Thoracic aorta (tissue), 2 donors: ENCODE data around the gene OTOF. TPM values are rescaled to one million over a fixed set of nuclear protein-coding genes. Genes with fewer than 3 reads are reported as not detected.

ENCODE experiments used
- ATAC-seq: fragments of 150-250 bp; one replicate; pipeline ENCODE4 v1.8.0; 2017; ENCODE audit warnings: low read depth; ENCODE audit not compliant: insufficient number of reproducible peaks, low FRiP score
- DNase-seq: peaks from one replicate; pipeline ENCODE4 v3.0.0-alpha.2; 2020; ENCODE audit warnings: low spot score
- H3K27ac ChIP-seq, 2 donors: fragments of 200-600 bp; sonication (generic); 1 replicate in 1 of 2; 2 replicates in 1 of 2; pipeline ENCODE4 v1.5.1; 2016; ENCODE audit warnings: mild to moderate bottlenecking in 2 of 2, moderate library complexity in 2 of 2
- H3K27me3 ChIP-seq: fragments of 200-600 bp; sonication (generic); replicated peaks from 2 replicates; pipeline ENCODE4 v1.6.0; 2016; ENCODE audit warnings: mild to moderate bottlenecking; ENCODE audit not compliant: insufficient read depth
- H3K36me3 ChIP-seq: fragments of 200-600 bp; sonication (generic); one replicate; pipeline ENCODE4 v1.5.1; 2016
- H3K4me1 ChIP-seq, 2 donors: fragments of 200-600 bp; sonication (generic); 1 replicate in 1 of 2; 2 replicates in 1 of 2; pipeline versions ENCODE4 v1.5.1 to v1.6.0; 2016; ENCODE audit warnings: low read depth in 2 of 2, mild to moderate bottlenecking in 1 of 2; ENCODE audit not compliant: control insufficient read depth in 1 of 2
- H3K4me3 ChIP-seq: fragments of 200-600 bp; sonication (generic); 2 replicates; pipeline ENCODE4 v1.5.1; 2016; ENCODE audit warnings: mild to moderate bottlenecking
- H3K9me3 ChIP-seq: fragments of 200-600 bp; sonication (generic); 2 replicates; pipeline ENCODE4 v1.5.1; 2016
- CTCF ChIP-seq: fragments of 200-600 bp; sonication (generic); IDR thresholded peaks from one replicate; pipeline ENCODE4 v1.5.1; 2019; ENCODE audit warnings: antibody characterized with exemption
- total RNA-seq, 2 donors: library from RNA; depleted of rRNA; stranded (reverse); fragments of >200 nt; gene quantifications; one replicate each; pipeline versions ENCODE4 v1.1.0 to v1.2.3, GENCODE V29; 2016

Gene OTOF
- total RNA-seq, 2 donors from 2014 or later, result 0.28 TPM; not detected in 1

GRCh38 chr2:26442301-26442700 is 35.6 kb downstream of the OTOF start:
- Histone ChIP-seq H3K36me3 (no peaks in the 10 kb centered on the region), H3K27me3 (no peaks in the 10 kb centered on the region), H3K9me3 (no peaks in the 10 kb centered on the region), H3K4me1 (no peaks in the 10 kb centered on the region), H3K27ac (no peak overlapping the region), H3K4me3 (no peak overlapping the region)
- no peak for TF ChIP-seq CTCF
- ATAC-seq (no peak), DNase-seq (no peak)

- Histone ChIP-seq H3K27me3 (no peaks in the 10 kb centered on the region), H3K4me1 (no peaks in the 10 kb centered on the region), H3K27ac (no peak overlapping the region), H3K4me3 (no peak overlapping the region), H3K9me3 (no peaks in the 10 kb centered on the region), H3K36me3 (no peaks in the 10 kb centered on the region)
- TF ChIP-seq CTCF, result no peak
- no peak for ATAC-seq
- DNase-seq, result no peak
These were observed 39.0 kb downstream of the OTOF start for GRCh38 chr2:26438926-26439325.

- no peaks in the 10 kb centered on the region for H3K4me1 ChIP-seq
- ATAC-seq, result no peak
- TF ChIP-seq CTCF, result no peak
- H3K4me3 ChIP-seq, result no peak overlapping the region
- no peak overlapping the region for H3K27ac ChIP-seq
- H3K9me3 ChIP-seq, result no peaks in the 10 kb centered on the region
- no peaks in the 10 kb centered on the region for H3K36me3 ChIP-seq
- no peak for DNase-seq
- H3K27me3 ChIP-seq, result no peaks in the 10 kb centered on the region
These were observed 39.4 kb downstream of the OTOF start for GRCh38 chr2:26438526-26438925.

- H3K9me3 ChIP-seq, result no peaks in the 10 kb centered on the region
- no peaks in the 10 kb centered on the region for H3K36me3 ChIP-seq
- no peak overlapping the region for H3K4me3 ChIP-seq
- DNase-seq (no peak), ATAC-seq (no peak)
- H3K4me1 ChIP-seq, result no peaks in the 10 kb centered on the region
- no peak for TF ChIP-seq CTCF
- no peak overlapping the region for H3K27ac ChIP-seq
- no peaks in the 10 kb centered on the region for H3K27me3 ChIP-seq
These were observed 42.8 kb downstream of the OTOF start for GRCh38 chr2:26435106-26435505.

GRCh38 chr2:26432859-26433258 is 45.1 kb downstream of the OTOF start:
- Histone ChIP-seq H3K4me1 (no peaks in the 10 kb centered on the region), H3K27ac (no peak overlapping the region), H3K27me3 (no peaks in the 10 kb centered on the region), H3K4me3 (no peak overlapping the region), H3K36me3 (no peaks in the 10 kb centered on the region), H3K9me3 (no peaks in the 10 kb centered on the region)
- DNase-seq, result no peak
- TF ChIP-seq CTCF, result no peak
- no peak for ATAC-seq
